Measurements from ENCODE around the gene TP53INP2. TPM values are rescaled to one million over a fixed set of nuclear protein-coding genes. Genes with fewer than 3 reads are reported as not detected.
A peak's percentile ranks its signal among the peaks of the same experiment; 100 is the strongest.

TP53INP2 gene
- total and polyA plus RNA-seq, 2 of the 13 experiments (the other 11 are each of a cell fraction or from before 2014, with no cell fraction given), result 5.2 to 18.8 TPM

DNA sequence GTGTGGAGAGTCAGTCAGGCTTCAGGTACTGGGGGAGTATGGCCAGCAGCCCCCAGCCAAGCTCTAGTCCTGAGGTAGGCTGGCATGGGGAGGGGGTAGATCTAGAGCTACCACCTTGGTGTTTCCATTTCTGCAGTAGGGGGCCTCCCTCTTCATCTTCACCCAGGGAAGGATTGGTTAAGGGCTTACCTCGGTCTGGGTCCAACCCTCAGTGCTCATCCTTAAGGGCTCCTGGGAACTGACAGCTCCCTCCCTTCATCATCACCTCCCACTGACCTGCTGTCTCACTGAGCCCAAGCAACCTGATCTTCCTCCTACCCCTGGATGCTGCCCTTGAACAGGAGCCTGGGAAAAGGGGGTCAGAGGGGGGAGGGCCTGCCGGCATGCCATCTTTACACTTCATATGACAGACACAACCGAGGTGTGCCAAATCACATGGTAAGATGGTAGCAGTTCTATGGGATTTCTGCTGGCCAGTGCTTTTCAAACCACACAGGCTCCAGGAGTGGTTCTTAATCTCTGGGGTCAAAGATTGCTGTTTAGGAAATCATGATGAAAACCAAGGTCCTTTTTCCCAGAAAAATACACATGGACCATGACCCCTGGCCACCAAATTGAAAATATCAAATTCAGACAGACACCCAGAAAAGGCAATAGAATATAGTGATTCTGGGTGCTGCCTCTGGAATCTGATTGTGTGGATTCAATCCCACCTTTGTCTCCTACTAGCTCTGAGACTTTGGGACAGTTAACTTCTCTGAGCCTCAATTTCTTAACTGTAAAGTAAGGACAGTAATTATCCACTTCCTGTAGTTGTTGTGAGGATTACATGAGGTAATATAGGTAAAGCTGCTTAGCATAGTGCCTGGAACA is 3.0 kb downstream of the TP53INP2 start (continued):
- TF ChIP-seq, protein P1, sequence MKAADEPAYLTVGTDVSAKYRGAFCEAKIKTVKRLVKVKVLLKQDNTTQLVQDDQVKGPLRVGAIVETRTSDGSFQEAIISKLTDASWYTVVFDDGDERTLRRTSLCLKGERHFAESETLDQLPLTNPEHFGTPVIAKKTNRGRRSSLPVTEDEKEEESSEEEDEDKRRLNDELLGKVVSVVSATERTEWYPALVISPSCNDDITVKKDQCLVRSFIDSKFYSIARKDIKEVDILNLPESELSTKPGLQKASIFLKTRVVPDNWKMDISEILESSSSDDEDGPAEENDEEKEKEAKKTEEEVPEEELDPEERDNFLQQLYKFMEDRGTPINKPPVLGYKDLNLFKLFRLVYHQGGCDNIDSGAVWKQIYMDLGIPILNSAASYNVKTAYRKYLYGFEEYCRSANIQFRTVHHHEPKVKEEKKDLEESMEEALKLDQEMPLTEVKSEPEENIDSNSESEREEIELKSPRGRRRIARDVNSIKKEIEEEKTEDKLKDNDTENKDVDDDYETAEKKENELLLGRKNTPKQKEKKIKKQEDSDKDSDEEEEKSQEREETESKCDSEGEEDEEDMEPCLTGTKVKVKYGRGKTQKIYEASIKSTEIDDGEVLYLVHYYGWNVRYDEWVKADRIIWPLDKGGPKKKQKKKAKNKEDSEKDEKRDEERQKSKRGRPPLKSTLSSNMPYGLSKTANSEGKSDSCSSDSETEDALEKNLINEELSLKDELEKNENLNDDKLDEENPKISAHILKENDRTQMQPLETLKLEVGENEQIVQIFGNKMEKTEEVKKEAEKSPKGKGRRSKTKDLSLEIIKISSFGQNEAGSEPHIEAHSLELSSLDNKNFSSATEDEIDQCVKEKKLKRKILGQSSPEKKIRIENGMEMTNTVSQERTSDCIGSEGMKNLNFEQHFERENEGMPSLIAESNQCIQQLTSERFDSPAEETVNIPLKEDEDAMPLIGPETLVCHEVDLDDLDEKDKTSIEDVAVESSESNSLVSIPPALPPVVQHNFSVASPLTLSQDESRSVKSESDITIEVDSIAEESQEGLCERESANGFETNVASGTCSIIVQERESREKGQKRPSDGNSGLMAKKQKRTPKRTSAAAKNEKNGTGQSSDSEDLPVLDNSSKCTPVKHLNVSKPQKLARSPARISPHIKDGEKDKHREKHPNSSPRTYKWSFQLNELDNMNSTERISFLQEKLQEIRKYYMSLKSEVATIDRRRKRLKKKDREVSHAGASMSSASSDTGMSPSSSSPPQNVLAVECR (CRISPR knock-in tag; IDR thresholded peaks at IDR 0.05; ENCODE audit: borderline replicate concordance), result peak; percentile 49; the same call in 1 of the 2 replicates
- TF ChIP-seq NFRKB (IDR thresholded peaks at IDR 0.05) (no peak), KDM2A (CRISPR knock-in tag; IDR thresholded peaks at IDR 0.05; ENCODE audit: borderline replicate concordance, low read depth) (no peak), NRL (CRISPR knock-in tag; IDR thresholded peaks at IDR 0.05; ENCODE audit: borderline replicate concordance) (peak; percentile 85; the same call in 1 of the 2 replicates), SSRP1 (CRISPR knock-in tag; IDR thresholded peaks at IDR 0.05) (0 out of 2 replicates have a peak, but pooled peaks have one; percentile 1), ZNF644 (CRISPR knock-in tag; IDR thresholded peaks at IDR 0.05; ENCODE audit: low read depth) (peak; percentile 80; the same call in 1 of the 2 replicates), TFE3 (CRISPR knock-in tag; IDR thresholded peaks at IDR 0.05) (0 out of 2 replicates have a peak, but pooled peaks have one; percentile 28), ZFP91 (CRISPR knock-in tag; IDR thresholded peaks at IDR 0.05; ENCODE audit: borderline replicate concordance) (peak; percentile 59; the same call in 1 of the 2 replicates), ZNF124 (CRISPR knock-in tag; IDR thresholded peaks at IDR 0.05) (peak; percentile 74; the same call in 1 of the 2 replicates), ZNF567 (CRISPR knock-in tag; IDR thresholded peaks at IDR 0.05; ENCODE audit: borderline replicate concordance) (no peak), FOXM1 (CRISPR knock-in tag; IDR thresholded peaks at IDR 0.05) (no peak), TAF15 (IDR thresholded peaks at IDR 0.05; ENCODE audit: low read depth, low read length, poor library complexity, severe bottlenecking) (no peak), IRX3 (CRISPR knock-in tag; IDR thresholded peaks at IDR 0.05; ENCODE audit: borderline replicate concordance, low read depth) (no peak), TGIF2 (CRISPR knock-in tag; IDR thresholded peaks at IDR 0.05) (no peak), MIER3 (CRISPR knock-in tag; IDR thresholded peaks at IDR 0.05; ENCODE audit: borderline replicate concordance) (peak; percentile 58; the same call in 1 of the 2 replicates), GATAD2A (CRISPR knock-in tag; IDR thresholded peaks at IDR 0.05) (peak; percentile 94)
- TF ChIP-seq, protein P2, sequence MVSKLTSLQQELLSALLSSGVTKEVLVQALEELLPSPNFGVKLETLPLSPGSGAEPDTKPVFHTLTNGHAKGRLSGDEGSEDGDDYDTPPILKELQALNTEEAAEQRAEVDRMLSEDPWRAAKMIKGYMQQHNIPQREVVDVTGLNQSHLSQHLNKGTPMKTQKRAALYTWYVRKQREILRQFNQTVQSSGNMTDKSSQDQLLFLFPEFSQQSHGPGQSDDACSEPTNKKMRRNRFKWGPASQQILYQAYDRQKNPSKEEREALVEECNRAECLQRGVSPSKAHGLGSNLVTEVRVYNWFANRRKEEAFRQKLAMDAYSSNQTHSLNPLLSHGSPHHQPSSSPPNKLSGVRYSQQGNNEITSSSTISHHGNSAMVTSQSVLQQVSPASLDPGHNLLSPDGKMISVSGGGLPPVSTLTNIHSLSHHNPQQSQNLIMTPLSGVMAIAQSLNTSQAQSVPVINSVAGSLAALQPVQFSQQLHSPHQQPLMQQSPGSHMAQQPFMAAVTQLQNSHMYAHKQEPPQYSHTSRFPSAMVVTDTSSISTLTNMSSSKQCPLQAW (CRISPR knock-in tag; IDR thresholded peaks at IDR 0.05), result peak; percentile 83; the same call in 1 of the 2 replicates
